ENCODE results near the gene COL4A2.
"Not testable (repeated sequence)": the region's sequence is repeated elsewhere in the genome, so short reads cannot be mapped to it uniquely, and the experiment has no call there.

Gene COL4A2

DNA sequence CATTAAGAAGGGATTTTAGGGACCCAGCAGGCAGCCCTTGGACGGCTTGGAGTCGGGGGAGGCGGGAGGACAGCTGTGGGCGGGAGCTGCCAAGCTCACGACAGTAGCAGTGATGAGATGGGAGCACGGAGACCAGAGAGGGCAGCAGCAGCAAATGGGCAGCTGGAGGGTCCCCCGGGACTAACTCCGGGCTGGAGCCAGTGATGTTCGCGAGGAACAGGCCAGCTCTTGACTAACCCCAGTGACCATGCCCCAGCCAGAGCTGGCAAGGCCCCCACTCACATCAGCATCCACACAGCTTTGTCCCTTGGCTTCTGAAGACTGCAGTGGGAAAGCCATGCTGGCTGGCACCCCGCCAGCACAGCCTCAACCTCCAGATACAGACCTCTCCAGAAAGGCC lies 172.6 kb downstream of the COL4A2 start:
- DNase-seq: no peak

DNA sequence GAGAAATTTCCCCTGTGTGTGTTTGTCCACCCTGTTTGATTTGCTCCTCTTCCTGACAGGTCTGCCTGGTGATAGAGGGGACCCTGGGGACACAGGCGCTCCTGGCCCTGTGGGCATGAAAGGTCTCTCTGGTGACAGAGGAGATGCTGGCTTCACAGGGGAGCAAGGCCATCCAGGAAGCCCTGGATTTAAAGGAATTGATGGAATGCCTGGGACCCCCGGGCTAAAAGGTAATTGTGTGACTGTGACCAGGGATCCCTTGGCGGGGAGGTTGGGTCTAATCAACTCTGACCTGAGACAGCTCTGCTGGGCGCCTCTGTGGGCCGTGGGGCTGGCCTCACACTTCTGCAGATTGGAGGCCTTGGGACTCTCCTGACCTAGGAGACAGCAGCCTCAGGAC lies 173.1 kb downstream of the COL4A2 start:
- no peak for DNase-seq

DNA sequence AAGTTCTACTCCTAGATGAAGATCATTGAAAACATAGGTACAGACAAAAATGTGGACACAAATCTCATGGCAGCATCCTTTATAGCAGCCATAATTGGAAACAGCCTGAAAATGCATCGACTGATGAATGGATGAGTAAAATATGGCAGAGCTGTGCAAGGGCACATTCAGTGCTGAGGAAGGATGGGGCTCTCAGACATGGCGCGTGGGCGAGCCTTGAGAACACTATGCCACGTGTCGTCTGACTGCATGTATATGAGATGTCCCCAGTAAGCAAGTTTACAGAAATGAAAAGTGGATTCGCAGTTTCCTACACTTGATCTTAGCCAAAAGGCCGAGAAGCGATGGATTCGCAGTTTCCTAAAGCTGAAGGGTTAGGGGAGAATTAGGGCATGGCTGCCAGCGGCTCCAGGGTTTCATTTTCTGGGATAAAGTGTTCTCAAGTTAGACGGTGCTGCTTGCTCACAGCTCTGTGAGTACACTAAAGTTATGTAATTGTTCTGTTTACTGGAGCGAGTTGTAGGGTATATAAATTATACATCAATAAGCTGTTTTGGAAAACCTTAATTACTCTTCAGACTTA lies 176.4 kb downstream of the COL4A2 start:
- DNase-seq: no peak

DNA sequence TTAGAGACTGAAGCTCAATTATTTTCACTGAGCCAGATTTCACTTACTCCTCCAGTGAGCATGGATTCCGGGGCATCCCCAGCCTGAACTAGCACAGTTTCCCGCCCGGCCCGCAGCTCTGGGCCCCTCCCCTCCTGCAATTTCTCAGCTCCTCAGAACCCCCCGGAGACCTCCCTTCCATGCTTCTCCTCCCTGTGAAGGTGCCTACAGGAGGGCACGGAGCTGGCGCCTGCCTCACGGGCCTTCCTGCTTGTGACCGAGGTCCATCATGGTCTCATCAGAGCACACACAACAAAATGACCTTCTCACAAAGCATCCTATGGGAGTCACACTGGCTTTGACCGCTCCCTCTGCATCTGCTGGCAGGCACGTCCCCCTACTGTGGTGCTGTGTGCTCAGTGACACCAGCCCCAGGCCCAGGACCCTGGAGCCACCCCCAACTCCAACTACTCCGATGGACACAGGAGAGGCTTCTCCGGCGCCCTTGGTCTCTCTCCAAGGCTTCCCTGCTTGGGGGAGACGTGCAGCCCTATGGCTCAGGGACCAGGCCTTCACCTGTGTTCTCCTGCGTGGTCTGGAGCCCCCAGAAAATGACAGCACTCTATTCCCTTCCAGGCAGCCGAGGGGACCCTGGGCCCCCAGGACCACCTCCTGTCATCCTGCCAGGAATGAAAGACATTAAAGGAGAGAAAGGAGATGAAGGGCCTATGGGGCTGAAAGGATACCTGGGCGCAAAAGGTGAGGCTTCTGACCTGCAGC lies 177.4 kb downstream of the COL4A2 start:
- no peak for DNase-seq

DNA sequence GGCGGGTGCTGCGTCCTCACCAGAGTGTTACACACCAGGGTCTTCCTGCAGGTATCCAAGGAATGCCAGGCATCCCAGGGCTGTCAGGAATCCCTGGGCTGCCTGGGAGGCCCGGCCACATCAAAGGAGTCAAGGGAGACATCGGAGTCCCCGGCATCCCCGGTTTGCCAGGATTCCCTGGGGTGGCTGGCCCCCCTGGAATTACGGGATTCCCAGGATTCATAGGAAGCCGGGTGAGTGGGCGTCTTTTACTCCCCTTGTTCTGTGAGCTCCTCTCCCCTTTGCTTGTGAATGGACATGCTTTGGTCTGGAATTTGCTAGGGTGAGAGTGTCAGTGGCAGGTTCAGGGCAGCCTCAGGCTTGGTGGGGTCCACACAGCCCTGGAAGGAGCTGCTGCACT lies 178.5 kb downstream of the COL4A2 start:
- DNase-seq: no peak

DNA sequence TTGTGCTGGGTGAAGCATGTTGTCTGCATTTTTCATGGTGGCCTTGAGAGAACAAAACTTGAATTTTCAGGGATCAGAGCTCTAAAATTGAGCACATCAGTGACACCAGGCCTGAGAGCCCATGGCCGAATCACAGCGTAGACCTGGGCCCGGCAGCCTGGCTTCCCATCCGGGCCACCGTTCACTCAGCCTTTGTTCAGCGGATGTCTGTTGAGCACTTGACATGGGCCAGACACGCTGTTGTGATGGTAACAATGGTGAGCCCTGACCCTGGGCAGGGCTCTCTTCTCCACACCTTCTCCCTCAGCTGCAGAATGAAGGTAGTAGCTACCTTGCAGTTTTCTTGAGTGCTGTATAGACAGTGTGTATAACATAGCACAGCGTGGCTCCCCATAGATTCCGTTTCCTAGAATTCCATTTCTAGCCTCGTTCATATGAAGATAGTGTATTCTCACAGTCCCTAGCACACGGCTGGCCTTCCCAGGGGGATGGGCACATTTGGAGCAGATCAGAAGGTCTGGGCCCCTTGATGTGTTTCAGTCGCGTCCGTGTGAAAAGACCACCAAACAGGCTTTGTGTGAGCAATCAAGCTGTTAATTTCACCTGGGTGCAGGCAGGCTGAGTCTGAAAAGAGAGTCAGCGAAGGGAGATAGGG lies 179.1 kb downstream of the COL4A2 start:
- DNase-seq: no peak

DNA sequence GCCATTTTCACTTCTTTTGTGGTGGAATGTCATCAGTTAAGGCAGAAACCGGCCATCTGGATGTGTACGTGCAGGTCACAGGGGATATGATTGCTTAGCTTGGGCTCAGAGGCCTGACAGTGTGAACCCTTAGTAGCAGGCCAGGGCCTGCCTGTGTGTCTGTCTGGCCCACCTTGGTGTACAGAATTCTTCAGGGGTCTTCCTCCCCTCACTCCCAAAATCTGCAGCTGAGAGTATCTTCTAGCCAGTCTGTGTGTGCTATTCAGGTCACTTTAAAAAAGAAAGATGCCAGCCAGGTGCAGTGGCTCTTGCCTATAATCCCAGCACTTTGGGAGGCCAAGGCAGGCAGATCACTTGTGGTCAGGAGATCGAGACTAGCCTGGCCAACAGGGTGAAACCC lies 179.8 kb downstream of the COL4A2 start:
- DNase-seq: not testable (repeated sequence)

DNA sequence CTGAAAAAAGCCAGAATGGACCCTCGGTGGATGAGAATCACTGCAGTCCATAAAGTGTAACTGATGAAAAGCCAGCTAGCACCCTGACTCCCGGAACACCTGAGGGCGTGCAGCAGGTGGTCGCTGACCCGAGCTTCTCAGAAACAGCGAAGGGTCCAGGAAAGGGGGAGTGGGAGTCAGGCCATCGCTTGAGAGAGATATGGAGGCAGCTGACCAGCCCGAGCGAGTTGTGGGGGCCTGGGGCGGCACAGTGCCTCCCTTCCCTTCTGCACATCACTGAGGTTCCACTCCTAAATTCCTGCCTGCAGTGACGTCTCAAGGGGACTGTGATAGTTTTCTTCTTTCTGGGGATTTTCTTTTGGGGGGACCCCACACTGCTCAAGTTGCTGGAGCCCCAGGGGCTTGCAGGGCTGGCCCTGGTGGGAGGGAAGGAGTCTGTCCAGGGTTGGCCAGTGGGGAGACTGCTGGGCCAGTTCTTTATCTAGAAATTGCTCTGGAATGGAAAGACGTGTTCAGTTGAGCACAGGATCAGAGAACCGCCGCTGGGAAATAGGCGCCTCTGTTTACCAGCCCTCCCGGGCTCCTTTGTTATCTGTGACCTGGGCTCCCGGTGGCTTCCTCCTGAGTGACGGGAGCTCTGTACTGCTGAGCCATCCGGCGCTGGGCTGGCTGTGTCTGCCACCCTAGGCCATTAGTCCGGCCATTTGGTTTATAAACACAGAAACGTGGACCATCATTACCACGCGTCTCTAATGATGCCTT lies 183.1 kb downstream of the COL4A2 start:
- no peak for DNase-seq

DNA sequence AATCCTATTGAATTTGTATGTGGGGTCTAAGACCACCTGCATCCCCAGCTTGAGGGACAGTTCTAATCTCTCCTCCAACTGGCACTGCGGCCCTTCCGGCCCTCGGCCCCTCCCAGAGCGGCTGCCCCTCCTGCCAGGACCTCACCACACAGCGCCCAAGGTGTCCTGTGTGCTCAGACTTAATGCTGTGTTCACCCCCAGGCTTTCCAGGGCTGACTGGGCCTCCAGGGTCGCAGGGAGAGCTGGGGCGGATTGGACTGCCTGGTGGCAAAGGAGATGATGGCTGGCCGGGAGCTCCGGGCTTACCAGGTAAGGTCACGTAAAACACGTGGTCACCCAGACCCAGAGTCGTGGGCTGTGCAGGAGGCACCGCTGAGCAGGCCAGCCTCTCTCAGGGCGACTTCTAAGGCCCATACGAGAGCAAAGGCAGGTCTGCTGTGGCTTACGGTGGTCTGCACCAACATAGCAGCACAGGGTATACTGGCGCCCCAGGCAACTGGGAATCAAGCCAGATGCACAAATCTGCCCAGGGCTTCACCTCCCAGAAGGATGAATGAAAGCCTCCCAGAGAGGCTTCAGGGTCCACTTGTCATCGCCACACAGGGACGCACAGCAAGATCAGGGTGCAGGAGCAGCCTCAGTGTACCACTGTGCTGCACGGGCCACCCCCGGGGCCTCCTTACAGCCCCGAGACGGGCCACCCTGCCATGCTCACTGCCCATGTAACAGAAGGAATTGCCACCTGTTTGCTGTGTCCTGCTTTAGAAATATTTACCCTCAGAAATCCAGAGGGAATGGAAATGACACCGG lies 185.0 kb downstream of the COL4A2 start:
- DNase-seq: no peak

DNA sequence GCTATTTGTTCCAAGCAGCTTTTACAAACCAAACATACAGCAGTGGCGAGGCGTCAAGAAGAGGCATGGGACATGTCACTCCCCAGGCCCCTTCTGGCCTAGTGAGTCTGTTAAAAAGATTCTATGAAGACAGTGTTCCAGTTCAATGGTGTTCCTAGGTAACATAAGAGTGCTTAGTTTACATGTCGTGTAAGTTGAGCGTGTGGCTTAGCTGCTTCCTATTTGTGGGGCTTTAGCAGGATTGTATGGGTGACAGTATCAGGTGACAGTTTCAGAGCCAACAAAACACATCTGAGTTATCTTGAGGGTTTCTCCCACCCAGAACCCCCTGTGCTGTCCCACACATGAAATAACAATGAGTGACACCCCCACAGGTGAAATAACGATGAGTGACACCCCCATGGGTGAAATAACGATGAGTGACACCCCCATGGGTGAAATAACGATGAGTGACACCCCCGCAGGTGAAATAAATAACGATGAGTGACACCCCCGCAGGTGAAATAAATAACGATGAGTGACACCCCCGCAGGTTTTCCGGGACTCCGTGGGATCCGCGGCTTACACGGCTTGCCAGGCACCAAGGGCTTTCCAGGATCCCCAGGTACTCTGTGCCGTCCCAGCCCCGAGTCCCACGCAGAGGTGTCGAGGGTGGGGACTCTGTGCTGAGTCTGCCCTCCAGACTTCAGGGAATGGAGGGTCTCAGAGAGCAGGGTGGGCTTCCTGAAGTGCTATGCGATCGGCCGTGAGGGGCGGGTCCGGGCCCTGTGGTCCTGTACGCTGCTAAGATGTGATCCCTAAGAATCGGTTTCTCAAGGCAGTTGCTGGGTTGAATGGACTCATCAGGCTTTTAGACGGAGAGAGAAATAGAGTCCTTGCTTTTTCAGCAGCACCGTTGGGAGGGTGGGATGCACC lies 185.9 kb downstream of the COL4A2 start:
- no peak for DNase-seq

DNA sequence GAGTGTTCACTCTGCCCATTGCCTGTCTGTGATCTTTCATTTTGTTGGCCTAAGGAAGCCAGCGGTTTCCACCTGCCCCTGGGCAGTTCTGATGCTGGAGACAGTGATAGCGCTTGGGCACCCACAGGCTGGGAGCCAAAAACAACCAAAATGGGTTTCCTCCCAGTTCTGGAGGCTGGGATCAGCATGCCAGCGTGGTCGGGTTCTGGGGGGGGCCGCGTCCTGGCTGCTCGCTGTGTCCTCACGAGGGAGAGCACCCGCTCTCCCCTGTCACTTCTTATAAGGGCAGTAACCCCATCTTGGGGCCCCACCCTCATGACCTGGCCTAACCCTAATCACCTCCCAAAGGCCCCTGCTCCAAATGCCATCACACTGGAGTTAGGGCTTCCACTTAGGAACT lies 186.5 kb downstream of the COL4A2 start:
- no peak for DNase-seq

DNA sequence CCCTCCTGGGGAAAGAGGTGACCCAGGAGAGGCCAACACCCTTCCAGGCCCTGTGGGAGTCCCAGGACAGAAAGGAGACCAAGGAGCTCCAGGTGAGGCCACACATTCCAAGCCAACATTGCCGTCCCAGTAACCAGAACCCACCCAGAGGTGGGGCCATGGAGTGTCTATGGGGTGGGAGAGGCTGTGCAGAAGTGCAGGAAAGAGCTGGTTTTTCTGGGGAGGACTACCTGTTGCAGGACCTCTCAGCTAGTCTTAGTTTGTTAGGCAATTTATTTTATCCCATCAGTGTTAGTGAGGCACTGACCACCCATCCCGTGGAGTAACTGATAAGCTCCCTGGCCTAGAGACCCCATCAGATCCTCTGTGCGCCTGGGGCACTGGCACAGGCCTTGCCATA lies 188.3 kb downstream of the COL4A2 start:
- no peak for DNase-seq

DNA sequence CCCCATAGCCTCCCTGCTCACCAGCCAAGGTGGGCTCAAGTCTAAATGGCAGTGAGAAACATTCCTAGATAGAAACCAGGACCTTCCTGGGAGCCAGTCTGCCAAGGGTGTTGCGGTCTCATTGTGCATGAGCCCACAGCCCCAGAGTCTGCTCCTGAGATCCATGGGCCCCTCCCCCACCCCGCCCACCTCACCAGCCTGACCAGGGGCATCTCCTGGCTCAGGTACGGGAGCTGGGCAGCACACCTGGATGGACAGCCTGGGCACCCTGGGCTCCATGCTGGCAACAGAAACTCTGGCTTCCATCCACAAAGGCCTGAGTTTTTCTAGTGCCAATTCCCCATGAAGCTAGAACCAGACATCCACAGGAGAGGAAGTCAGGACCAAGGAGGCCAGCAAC lies 188.8 kb downstream of the COL4A2 start:
- DNase-seq: no peak

DNA sequence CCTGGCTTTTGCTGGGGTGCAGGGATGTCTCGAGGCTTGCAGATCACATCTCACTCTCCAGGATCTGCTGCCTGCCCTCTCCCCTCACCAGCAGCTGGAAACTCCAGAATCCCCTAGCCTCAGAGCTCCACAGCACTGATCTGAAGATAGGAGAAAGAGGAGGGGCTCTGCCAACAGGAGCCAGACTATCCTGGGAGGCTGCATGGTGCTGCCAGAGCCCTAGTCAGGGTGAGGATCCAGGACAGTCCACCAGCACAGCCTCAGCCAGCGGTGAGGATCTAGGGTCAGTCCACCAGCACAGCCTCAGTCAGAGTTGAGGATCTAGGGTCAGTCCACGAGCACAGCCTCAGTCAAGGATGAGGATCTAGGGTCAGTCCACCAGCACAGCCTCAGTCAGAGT lies 189.2 kb downstream of the COL4A2 start:
- DNase-seq: no peak

DNA sequence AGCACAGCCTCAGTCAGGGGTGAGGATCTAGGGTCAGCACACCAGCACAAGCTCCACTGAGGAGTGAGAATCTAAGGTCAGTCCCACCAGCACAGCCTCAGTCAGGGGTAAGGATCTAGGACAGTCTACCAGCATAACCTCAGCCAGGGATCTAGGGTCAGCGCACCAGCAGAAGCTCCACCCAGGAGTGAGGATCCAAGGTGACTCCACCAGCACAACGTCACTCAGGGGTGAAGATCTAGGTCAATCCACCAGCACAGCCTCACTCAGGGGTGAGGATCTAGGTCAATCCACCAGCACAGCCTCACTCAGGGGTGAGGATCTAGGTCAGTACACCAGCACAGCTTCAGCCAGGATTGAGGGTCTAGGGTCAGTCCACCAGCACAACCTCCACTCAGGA lies 189.9 kb downstream of the COL4A2 start:
- no peak for DNase-seq

DNA sequence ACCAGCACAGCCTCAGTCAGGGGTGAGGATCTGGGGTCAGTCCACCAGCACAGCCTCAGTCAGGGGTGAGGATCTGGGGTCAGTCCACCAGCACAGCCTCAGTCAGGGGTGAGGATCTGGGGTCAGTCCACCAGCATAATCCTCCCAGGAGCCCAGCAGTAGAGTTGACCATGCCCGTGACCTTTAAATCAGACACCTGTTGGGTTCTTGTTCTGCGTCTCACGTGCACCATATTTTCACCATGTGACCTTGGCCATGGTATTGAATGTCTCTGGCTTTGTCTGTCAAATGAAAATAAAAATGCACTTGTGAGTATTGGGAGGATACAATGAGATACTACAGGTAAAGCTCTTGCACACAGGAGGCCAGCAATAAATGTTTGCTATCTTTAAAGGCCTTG lies 190.8 kb downstream of the COL4A2 start:
- DNase-seq: not testable (repeated sequence)

DNA sequence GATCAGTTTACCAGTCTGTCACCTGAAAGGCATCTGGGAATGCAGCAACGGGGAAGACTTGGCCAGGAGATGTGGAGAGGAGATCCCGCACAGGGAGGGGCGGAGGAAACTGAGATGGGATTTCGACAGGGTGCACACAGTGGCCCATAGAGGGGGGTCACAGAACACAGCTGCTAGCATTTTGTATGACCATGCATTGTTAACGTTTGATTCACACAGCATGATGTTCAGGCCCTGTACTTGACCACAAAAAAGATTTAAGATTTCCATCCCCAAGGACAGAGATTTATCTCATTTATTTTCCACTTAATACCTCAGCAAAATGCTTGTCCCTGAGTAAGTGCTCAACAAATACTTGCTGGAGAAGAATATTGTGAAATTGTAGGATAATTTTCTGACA lies 191.2 kb downstream of the COL4A2 start:
- DNase-seq: no peak

DNA sequence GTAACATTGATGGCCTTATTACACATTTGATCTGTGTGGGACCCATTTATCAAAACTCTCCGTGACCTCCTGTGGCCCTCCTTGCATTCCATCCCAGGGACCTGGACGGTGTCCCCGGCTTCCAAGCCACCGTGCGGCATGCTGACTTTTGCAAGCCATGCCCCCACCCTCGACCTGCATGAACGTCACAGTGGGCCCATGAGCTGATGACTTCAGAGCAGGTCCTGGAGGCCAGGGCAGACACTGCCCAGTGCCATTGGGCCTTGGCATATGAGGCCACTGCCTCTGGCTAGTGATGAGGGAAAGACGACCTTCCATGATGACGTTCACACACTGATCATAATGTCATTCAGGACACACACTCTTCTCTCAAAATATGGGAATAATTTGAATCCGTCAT lies 191.7 kb downstream of the COL4A2 start:
- DNase-seq: no peak

DNA sequence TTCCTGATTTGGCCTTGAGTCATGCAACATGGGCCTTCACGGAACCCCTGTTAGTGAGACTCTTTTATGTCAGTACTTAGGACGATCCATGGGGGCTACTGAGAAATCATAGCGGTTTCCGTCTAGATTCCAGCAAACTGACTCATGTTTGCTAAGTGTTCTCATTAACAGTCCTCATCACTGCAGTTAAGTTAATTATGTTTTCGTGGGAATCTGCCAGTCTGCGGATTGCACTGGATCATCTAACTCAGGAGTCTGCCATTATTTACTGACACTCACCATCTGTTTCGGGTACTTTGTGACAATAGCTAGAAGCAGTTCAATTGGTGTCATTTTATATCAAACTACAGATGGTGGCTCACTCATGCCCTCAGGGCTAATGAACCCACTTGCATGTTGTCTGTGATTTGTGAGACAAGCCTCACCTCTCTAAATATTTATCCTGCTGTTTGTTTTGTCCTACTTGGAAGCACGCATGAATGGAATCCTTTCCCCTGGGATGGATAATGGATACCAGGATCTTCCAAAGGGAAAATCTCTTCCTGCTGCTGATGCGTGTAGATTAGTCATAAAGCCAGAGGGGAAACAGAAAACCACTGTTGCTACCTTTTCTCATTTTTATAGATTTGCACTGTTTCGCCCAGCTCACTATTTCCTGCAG lies 192.7 kb downstream of the COL4A2 start:
- no peak for DNase-seq

DNA sequence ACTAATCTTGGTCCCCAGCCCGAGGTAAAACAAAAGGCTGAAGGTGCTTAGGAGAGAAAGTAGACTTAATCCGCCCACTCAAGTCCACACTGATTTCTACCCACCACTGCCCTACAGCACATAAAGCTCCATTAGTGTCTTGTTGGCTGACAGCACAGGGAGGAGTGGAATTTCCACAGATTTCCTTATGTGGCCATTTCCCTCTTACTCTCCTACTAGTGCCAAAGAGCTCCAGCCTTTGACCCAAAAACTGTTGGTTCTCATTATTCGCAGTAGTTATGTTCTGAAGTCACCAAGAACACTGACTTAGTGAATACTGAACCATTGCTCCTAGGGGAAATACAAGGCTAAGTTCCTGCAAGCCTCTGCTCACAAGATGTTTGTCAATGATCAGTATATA lies 193.3 kb downstream of the COL4A2 start:
- no peak for DNase-seq

DNA sequence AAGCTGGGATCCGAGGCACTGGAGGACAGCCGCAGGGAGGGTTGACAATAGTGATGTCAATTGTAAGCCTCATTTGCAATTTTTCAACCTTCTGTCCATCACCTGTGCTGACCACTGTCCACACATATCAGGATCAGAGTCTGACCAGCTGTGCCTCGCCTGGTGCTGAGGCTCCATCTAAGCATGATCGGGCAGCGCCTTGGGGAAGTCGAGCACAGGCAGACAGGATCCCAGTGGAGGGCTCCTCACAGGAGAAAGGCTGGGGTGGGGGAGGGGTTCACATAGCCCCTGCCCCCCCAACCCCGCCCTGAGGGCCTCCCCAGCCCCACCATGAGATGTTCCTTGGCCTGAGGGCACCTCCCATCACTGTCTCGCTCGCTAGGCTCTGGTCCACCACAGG lies 194.1 kb downstream of the COL4A2 start:
- no peak for DNase-seq

Data from activated CD4-positive, alpha-beta T cell treated with anti-CD3 and anti-CD28 coated beads, Interleukin-2, amount 50 U/mL, for 48 hours (primary cell).